CD4-positive, alpha-beta T cell (primary cell): ENCODE measurements around the gene PRKACA. TPM values are rescaled to one million over a fixed set of nuclear protein-coding genes. Genes with fewer than 3 reads are reported as not detected.
A peak's percentile ranks its signal among the peaks of the same experiment; 100 is the strongest.

Source experiments
- ATAC-seq: fragments of 200-7000 bp; cut with Tn5 transposase; one replicate; pipeline ENCODE4 v1.10.0; 2022; ENCODE audit warnings: mild to moderate bottlenecking; ENCODE audit not compliant: poor library complexity
- CTCF ChIA-PET: fragments of 350-600 bp; sonication (Branson Sonifier 250); formaldehyde crosslinking; loops from one replicate; lab custom pipeline; 2021; ENCODE audit warnings: antibody characterized with exemption, inconsistent platforms; lab: Charles Lee
- POLR2A ChIA-PET: fragments of 350-600 bp; sonication (Branson Sonifier 250); formaldehyde crosslinking; loops from one replicate; lab custom pipeline; 2021; ENCODE audit warnings: antibody characterized with exemption, inconsistent platforms; lab: Charles Lee
- DNase-seq, 14 experiments: peaks; one replicate each; pipeline ENCODE4 v3.0.0-alpha.2; 2013 to 2020; ENCODE audit warnings: mixed read lengths in 2 of 14
- H3K27ac ChIP-seq, 2 donors: one replicate each; pipeline versions ENCODE4 v1.5.1 to v1.7.0; 2013; ENCODE audit warnings: low read length in 2 of 2, low read depth in 1 of 2, mild to moderate bottlenecking in 1 of 2
- H3K27me3 ChIP-seq, 2 experiments: 1 replicate in 1 of 2; 2 replicates in 1 of 2; pipeline versions ENCODE4 v1.6.1 to v1.7.0; 2013; ENCODE audit warnings: low read length in 2 of 2, control low read depth in 1 of 2, mild to moderate bottlenecking in 1 of 2, moderate library complexity in 1 of 2; ENCODE audit not compliant: insufficient read depth in 2 of 2, control insufficient read depth in 1 of 2
- H3K36me3 ChIP-seq: one replicate; pipeline ENCODE4 v1.6.1; 2013; ENCODE audit warnings: low read length, control low read depth; ENCODE audit not compliant: insufficient read depth
- H3K4me1 ChIP-seq: one replicate; pipeline ENCODE4 v1.6.1; 2013; ENCODE audit warnings: low read length, control low read depth; ENCODE audit not compliant: insufficient read depth
- H3K4me3 ChIP-seq: one replicate; pipeline ENCODE4 v1.5.1; 2013; ENCODE audit warnings: mild to moderate bottlenecking, low read length, moderate library complexity
- H3K9me3 ChIP-seq, 2 experiments: 1 replicate in 1 of 2; 2 replicates in 1 of 2; pipeline versions ENCODE4 v1.6.1 to v1.7.0; 2013; ENCODE audit warnings: low read length in 2 of 2, mild to moderate bottlenecking in 2 of 2, control low read depth in 1 of 2, moderate library complexity in 1 of 2; ENCODE audit not compliant: control insufficient read depth in 1 of 2, insufficient read depth in 1 of 2
- H3K27ac Mint-ChIP-seq: one replicate; pipeline ENCODE4 v1.8.0; 2020; ENCODE audit warnings: mixed read lengths
- H3K27me3 Mint-ChIP-seq: one replicate; pipeline ENCODE4 v1.8.0; 2021; ENCODE audit warnings: mixed read lengths
- H3K36me3 Mint-ChIP-seq: one replicate; pipeline ENCODE4 v1.8.0; 2021; ENCODE audit warnings: low read depth, mixed read lengths
- H3K4me1 Mint-ChIP-seq: one replicate; pipeline ENCODE4 v1.8.0; 2021; ENCODE audit warnings: low read depth, mixed read lengths
- H3K4me3 Mint-ChIP-seq: one replicate; pipeline ENCODE4 v1.8.0; 2020; ENCODE audit warnings: mild to moderate bottlenecking, mixed read lengths
- H3K9me3 Mint-ChIP-seq: one replicate; pipeline ENCODE4 v1.8.0; 2020; ENCODE audit warnings: mixed read lengths
- intact Hi-C, 2 experiments: fragments of 100-400 bp; cut with DNase I in 1 of 2; cut with micrococcal nuclease in 1 of 2; formaldehyde crosslinking; loops; one replicate each; pipeline versions ENCODE4 v1.15.1 to v1.9.0; 2023 to 2025; cut with DNase I, micrococcal nuclease
- total RNA-seq, 174 experiments: library from RNA in 2 of 174; stranded (reverse) in 2 of 174; gene quantifications; one replicate each; pipeline ENCODE4 v1.2.3 and lab custom pipeline; 2021 to 2026
- TF ChIP-seq, protein P1 (sequence below): fragments of 200-600 bp; IDR thresholded peaks from one replicate; pipeline ENCODE4 v1.8.0; 2022; ENCODE audit warnings: antibody characterized with exemption, mild to moderate bottlenecking

Gene PRKACA
- total RNA-seq, 2 experiments from 2014 or later = 27.4 to 29.8 TPM

DNA sequence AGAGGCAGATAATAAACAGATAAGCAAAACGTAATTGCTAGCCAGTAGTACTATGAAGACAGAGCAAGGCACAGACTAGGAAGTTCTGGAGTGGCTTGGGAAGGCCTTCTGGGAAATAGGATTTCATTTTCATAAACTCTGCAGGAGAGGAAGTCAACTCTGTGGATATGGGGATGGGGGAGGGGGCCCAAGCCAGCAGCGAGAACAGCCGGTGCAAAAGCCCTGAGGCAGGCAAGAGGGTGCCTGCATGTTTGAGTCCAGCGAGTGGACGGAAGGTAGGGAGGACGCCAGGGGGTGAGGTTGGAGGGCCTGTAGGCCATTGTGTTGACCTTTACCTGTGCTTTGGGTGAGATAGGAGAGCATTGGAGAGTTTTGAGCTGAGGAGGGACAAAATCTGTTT, 27.8 kb upstream of the PRKACA start:
- Mint-ChIP-seq H3K4me1 (peaks cover 62% of the 10 kb centered on the region), H3K9me3 (no peaks in the 10 kb centered on the region)
- intact Hi-C loops = loop anchor here (5.0 kb wide), 2 partner anchors 52 to 202 kb away; no protein-coding TSS in a partner anchor

DNA sequence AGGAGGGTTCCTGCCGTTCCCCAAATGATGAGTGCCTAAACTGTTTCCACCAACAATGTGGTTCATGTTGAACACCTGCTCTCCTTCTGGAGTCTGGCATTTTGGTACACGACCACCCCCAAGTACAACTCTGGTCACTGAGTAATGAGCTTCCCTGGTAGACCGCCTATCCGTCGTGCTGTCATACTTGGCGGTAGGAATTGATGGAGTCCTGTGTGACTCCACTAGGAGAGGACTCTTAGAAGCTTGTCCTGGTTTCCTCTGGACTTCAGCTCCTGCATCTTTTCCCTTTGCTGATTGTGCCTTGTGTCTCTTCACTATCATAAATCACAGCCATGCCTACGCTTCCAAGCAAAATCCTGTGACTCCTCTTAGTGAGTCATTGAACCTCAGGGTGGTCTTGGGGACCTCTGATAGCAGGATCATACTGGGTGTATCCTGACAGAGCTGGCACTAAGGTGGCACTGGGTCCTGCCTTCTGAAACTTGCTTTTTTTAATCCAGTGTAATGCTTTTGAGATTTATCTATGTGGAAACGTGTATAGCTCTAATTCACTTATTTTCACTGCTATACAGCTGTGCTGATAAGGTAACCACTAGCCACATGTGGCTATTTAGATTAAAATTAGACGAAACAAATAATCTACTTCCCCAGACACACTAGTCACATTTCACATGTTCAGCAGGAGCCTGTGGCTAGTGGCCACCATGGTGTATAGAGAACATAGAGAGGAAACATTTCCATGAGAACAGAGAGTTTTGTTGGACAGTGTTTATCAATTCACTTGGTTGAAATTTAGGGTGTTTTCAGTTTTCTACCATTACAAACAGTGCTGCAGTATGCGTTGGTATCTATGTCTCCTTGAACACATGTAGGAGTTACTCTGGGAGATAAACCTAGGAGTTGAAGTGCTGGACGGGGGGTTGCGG, 25.0 kb upstream of the PRKACA start:
- intact Hi-C loops = no loop called here
- Histone ChIP-seq H3K4me3 (no peak overlapping the region), H3K27me3 (no peaks in the 10 kb centered on the region), H3K27ac (no peak overlapping the region), H3K9me3 (no peaks in the 10 kb centered on the region), H3K36me3 (peaks cover 3% of the 10 kb centered on the region), H3K4me1 (peaks cover 18% of the 10 kb centered on the region)
- Mint-ChIP-seq H3K36me3 (peaks cover 5% of the 10 kb centered on the region), H3K27me3 (no peaks in the 10 kb centered on the region), H3K27ac (peak overlapping the region; percentile 66), H3K9me3 (no peaks in the 10 kb centered on the region), H3K4me3 (peak overlapping the region; percentile 4), H3K4me1 (peaks cover 46% of the 10 kb centered on the region)
- no peak for DNase-seq
- POLR2A ChIA-PET = no interaction called here
- ATAC-seq = no peak
- CTCF ChIA-PET = no interaction called here
- TF ChIP-seq, protein P1, sequence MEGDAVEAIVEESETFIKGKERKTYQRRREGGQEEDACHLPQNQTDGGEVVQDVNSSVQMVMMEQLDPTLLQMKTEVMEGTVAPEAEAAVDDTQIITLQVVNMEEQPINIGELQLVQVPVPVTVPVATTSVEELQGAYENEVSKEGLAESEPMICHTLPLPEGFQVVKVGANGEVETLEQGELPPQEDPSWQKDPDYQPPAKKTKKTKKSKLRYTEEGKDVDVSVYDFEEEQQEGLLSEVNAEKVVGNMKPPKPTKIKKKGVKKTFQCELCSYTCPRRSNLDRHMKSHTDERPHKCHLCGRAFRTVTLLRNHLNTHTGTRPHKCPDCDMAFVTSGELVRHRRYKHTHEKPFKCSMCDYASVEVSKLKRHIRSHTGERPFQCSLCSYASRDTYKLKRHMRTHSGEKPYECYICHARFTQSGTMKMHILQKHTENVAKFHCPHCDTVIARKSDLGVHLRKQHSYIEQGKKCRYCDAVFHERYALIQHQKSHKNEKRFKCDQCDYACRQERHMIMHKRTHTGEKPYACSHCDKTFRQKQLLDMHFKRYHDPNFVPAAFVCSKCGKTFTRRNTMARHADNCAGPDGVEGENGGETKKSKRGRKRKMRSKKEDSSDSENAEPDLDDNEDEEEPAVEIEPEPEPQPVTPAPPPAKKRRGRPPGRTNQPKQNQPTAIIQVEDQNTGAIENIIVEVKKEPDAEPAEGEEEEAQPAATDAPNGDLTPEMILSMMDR = no peak

More for the DNA sequence above, 27.8 kb upstream of the PRKACA start:
- no peak overlapping the region for H3K4me3 ChIP-seq
- DNase-seq (no peak), ATAC-seq (no peak)
- H3K27me3 ChIP-seq = no peaks in the 10 kb centered on the region
- no peaks in the 10 kb centered on the region for H3K36me3 Mint-ChIP-seq
- peaks cover 26% of the 10 kb centered on the region for H3K4me1 ChIP-seq
- H3K36me3 ChIP-seq = no peaks in the 10 kb centered on the region
- TF ChIP-seq, protein P1 = no peak
- H3K9me3 ChIP-seq = no peaks in the 10 kb centered on the region
- H3K27ac ChIP-seq = no peak overlapping the region
- peak overlapping the region; percentile 99 for H3K27ac Mint-ChIP-seq
- CTCF ChIA-PET = no interaction called here
- POLR2A ChIA-PET = interaction anchor here (1.4 kb wide), 1 partner anchor 9 kb away, joined by 5 read pairs; the partner anchor contains the start of gene ASF1B
- no peak overlapping the region for H3K4me3 Mint-ChIP-seq
- H3K27me3 Mint-ChIP-seq = no peaks in the 10 kb centered on the region

DNA sequence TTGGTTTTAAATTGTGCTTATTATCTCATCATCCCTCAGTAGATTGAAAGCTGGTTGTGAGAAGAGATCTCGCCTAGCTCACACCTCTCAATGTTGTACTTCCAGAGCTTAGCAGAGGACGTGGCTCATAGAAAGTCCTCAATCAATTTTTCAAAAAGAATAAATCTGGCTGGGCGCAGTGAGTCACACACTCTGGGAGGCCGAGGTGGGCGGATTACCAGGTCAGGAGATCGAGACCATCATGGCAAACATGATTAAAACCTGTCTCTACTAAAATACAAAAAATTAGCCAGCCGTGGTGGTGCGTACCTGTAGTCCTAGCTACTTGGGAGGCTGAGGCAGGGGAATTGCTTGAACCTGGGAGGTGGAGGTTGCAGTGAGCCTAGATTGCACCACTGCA, 23.5 kb upstream of the PRKACA start:
- Mint-ChIP-seq H3K4me1 (peaks cover 54% of the 10 kb centered on the region), H3K4me3 (no peak overlapping the region), H3K27ac (peak overlapping the region; percentile 66), H3K9me3 (no peaks in the 10 kb centered on the region), H3K27me3 (no peaks in the 10 kb centered on the region), H3K36me3 (peaks cover 9% of the 10 kb centered on the region)
- Histone ChIP-seq H3K4me1 (peaks cover 25% of the 10 kb centered on the region), H3K27me3 (no peaks in the 10 kb centered on the region), H3K36me3 (peaks cover 3% of the 10 kb centered on the region), H3K9me3 (no peaks in the 10 kb centered on the region), H3K4me3 (no peak overlapping the region), H3K27ac (no peak overlapping the region)
- CTCF ChIA-PET = interaction anchor here (0.6 kb wide), 1 partner anchor 75 kb away, joined by 4 read pairs; no protein-coding TSS in a partner anchor
- POLR2A ChIA-PET = interaction anchor here (0.6 kb wide), 1 partner anchor 397 kb away, joined by 5 read pairs; no protein-coding TSS in a partner anchor
- no peak for DNase-seq
- ATAC-seq = no peak
- intact Hi-C loops = no loop called here
- TF ChIP-seq, protein P1 = no peak
